GM12892 (cell line): Measurements from ENCODE around the gene PROZ.

Experiments used
- POLR2A ChIP-seq: IDR thresholded peaks from 2 replicates; pipeline ENCODE4 v1.6.1; 2011; ENCODE audit warnings: low read depth, low read length, control low read depth
- POLR2AphosphoS5 ChIP-seq: IDR thresholded peaks from 2 replicates; pipeline ENCODE4 v1.6.1; 2011; ENCODE audit warnings: low read depth, low read length, control low read depth

GRCh38 chr13:113150550-113151365, 7.7 kb upstream of the PROZ start:
- TF ChIP-seq POLR2A (no peak), POLR2AphosphoS5 (no peak)
